OCI-LY3 (cell line): ENCODE results near the gene FGGY.

Experiments
- H2AFZ ChIP-seq: fragments of 200-600, 300-600 bp; shearing (Covaris generic); 2 replicates; pipeline ENCODE4 v1.6.0; 2014; ENCODE audit warnings: antibody characterized with exemption, low read depth, low read length
- H3K27ac ChIP-seq: fragments of 200-600, 300-600 bp; sonication (generic); 2 replicates; pipeline ENCODE4 v1.5.1; 2014; ENCODE audit warnings: mild to moderate bottlenecking, low read length, moderate library complexity, mixed read lengths
- H3K27me3 ChIP-seq: fragments of 200-600, 300-600 bp; sonication (generic); 2 replicates; pipeline ENCODE4 v1.6.1; 2014; ENCODE audit warnings: low read depth, low read length, mixed read lengths
- H3K36me3 ChIP-seq: fragments of 200-600, 300-600 bp; sonication (generic); replicated peaks from 2 replicates; pipeline ENCODE3; 2014; ENCODE audit warnings: low read depth, low read length, mixed read lengths
- H3K4me1 ChIP-seq: fragments of 300-600, 200-600 bp; sonication (generic); 2 replicates; pipeline ENCODE4 v1.6.1; 2014; ENCODE audit warnings: low read length, mixed read lengths
- H3K4me2 ChIP-seq: fragments of 200-600, 300-600 bp; sonication (generic); 2 replicates; pipeline ENCODE4 v1.6.1; 2014; ENCODE audit warnings: low read length, mixed read lengths
- H3K4me3 ChIP-seq: fragments of 300-600, 200-600 bp; sonication (generic); 2 replicates; pipeline ENCODE4 v1.5.1; 2014; ENCODE audit warnings: antibody characterized with exemption, mild to moderate bottlenecking, low read length, moderate library complexity
- H3K79me2 ChIP-seq: fragments of 300-600, 200-600 bp; shearing (Covaris generic); 2 replicates; pipeline ENCODE4 v1.6.1; 2014; ENCODE audit warnings: mild to moderate bottlenecking, low read length, mixed read lengths
- H3K9ac ChIP-seq: fragments of 300-600, 200-600 bp; shearing (Covaris generic); 2 replicates; pipeline ENCODE4 v1.6.0; 2014; ENCODE audit warnings: mild to moderate bottlenecking, low read length, moderate library complexity
- H3K9me3 ChIP-seq: fragments of 200-600, 300-600 bp; shearing (Covaris generic); 2 replicates; pipeline ENCODE4 v1.6.1; 2014; ENCODE audit warnings: low read length, mixed read lengths; ENCODE audit not compliant: insufficient read depth
- H4K20me1 ChIP-seq: fragments of 200-600, 300-600 bp; sonication (generic); 2 replicates; pipeline ENCODE4 v1.6.1; 2016; ENCODE audit warnings: low read length, mixed read lengths; ENCODE audit not compliant: insufficient read depth
- EZH2phosphoT487 ChIP-seq: fragments of 200-600 bp; shearing (Covaris generic); IDR thresholded peaks from 2 replicates; pipeline ENCODE4 v1.6.1; 2018; ENCODE audit warnings: antibody characterized with exemption, mixed run types, low read depth
- TF ChIP-seq, protein P1 (sequence below): fragments of 200-600, 300-600 bp; sonication (generic); IDR thresholded peaks from 2 replicates; pipeline ENCODE4 v1.5.1; 2014; ENCODE audit warnings: antibody characterized with exemption, low read length, low read depth

FGGY gene

DNA sequence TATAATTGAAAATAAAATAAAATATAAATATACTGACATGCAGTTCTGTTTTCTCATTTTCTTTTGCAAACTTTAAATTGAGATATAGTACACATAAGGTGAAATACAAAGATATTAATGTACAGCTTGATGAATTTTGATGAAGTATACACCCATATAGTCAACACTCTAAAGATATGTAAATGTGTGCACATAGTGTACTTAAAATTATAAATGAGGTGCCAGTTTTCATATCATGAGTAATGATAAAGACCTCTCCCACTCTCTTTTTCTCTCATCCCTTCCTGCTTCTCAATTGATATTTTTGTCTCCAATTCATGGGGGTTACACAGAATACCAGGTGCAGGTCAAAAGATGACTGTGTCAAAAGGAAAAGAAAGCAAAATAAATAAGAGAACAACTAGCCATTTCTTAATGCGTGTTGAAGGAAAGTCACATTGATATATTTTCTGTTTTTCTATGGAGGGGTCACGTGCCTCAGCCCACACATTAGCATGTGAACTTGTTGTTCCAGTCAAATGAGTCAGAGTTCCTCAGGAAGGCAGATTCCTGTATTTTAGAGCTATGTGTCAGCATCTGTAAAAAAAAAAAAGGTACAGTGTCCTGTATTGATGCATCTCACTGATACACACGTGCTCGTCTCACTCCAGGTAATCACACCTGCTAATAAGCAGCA, 453.6 kb downstream of the FGGY start:
- H3K79me2 ChIP-seq: no peaks in the 10 kb centered on the region
- no peak overlapping the region for H3K4me3 ChIP-seq
- H3K27me3 ChIP-seq: no peaks in the 10 kb centered on the region
- H3K9ac ChIP-seq: no peak overlapping the region
- H3K4me2 ChIP-seq: no peak overlapping the region
- H3K36me3 ChIP-seq: no peaks in the 10 kb centered on the region
- no peak overlapping the region for H3K27ac ChIP-seq
- H3K4me1 ChIP-seq: peaks cover 7% of the 10 kb centered on the region
- H4K20me1 ChIP-seq: no peaks in the 10 kb centered on the region
- no peaks in the 10 kb centered on the region for H3K9me3 ChIP-seq
- H2AFZ ChIP-seq: no peak overlapping the region
- TF ChIP-seq, protein P1, sequence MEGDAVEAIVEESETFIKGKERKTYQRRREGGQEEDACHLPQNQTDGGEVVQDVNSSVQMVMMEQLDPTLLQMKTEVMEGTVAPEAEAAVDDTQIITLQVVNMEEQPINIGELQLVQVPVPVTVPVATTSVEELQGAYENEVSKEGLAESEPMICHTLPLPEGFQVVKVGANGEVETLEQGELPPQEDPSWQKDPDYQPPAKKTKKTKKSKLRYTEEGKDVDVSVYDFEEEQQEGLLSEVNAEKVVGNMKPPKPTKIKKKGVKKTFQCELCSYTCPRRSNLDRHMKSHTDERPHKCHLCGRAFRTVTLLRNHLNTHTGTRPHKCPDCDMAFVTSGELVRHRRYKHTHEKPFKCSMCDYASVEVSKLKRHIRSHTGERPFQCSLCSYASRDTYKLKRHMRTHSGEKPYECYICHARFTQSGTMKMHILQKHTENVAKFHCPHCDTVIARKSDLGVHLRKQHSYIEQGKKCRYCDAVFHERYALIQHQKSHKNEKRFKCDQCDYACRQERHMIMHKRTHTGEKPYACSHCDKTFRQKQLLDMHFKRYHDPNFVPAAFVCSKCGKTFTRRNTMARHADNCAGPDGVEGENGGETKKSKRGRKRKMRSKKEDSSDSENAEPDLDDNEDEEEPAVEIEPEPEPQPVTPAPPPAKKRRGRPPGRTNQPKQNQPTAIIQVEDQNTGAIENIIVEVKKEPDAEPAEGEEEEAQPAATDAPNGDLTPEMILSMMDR: no peak
- TF ChIP-seq EZH2phosphoT487: no peak

DNA sequence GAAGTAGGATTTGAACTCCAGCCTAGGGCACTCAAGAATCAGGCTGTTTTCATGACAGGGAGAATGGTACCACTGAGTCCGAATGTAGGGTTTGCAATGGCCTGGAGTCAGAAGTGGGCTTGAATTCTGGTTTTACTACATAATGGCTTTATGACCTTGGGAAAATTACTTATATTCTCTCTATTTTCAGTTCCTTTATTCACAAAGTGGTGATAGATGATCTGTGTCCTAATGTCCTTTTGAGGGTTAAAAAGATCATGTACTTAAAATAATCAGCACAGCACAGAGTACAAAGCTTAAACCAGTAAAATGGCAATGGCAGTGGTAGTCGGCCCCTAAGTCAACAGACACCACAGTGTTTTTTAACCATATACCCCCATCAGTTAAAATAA, 454.1 kb downstream of the FGGY start:
- Histone ChIP-seq H3K27ac (no peak overlapping the region), H3K4me2 (no peak overlapping the region), H3K79me2 (no peaks in the 10 kb centered on the region)

DNA sequence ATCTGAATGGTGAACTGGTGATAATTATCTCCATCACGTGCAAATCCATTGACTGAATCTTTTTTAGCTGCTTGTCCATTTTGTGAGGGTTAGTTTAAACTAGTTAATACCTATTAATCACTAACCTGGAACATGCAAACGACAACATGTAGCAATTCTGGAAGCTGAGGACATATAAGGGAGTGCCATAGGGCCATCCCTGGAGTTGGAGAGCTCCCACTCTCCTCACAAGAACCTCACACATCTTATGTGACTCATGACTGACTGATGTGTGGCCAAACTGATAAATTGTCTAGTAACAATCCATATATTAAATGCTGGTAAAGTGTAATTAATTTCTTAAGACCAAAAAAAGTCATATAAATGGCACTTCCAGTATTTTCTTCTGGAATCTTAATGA, 454.9 kb downstream of the FGGY start:
- Histone ChIP-seq H3K27ac (no peak overlapping the region), H3K4me3 (no peak overlapping the region), H3K36me3 (no peaks in the 10 kb centered on the region), H3K4me2 (no peak overlapping the region), H3K9ac (no peak overlapping the region), H4K20me1 (no peaks in the 10 kb centered on the region), H3K4me1 (peaks cover 7% of the 10 kb centered on the region), H3K27me3 (no peaks in the 10 kb centered on the region), H3K9me3 (no peaks in the 10 kb centered on the region), H3K79me2 (no peaks in the 10 kb centered on the region), H2AFZ (no peak overlapping the region)
- TF ChIP-seq EZH2phosphoT487: no peak
- TF ChIP-seq, protein P1: no peak

More for the DNA sequence above, 454.1 kb downstream of the FGGY start:
- peaks cover 7% of the 10 kb centered on the region for H3K4me1 ChIP-seq
- no peak overlapping the region for H3K9ac ChIP-seq
- no peaks in the 10 kb centered on the region for H4K20me1 ChIP-seq
- H3K27me3 ChIP-seq: no peaks in the 10 kb centered on the region
- H2AFZ ChIP-seq: no peak overlapping the region
- no peaks in the 10 kb centered on the region for H3K36me3 ChIP-seq
- no peak overlapping the region for H3K4me3 ChIP-seq
- H3K9me3 ChIP-seq: no peaks in the 10 kb centered on the region
- TF ChIP-seq, protein P1: no peak
- TF ChIP-seq EZH2phosphoT487: no peak

DNA sequence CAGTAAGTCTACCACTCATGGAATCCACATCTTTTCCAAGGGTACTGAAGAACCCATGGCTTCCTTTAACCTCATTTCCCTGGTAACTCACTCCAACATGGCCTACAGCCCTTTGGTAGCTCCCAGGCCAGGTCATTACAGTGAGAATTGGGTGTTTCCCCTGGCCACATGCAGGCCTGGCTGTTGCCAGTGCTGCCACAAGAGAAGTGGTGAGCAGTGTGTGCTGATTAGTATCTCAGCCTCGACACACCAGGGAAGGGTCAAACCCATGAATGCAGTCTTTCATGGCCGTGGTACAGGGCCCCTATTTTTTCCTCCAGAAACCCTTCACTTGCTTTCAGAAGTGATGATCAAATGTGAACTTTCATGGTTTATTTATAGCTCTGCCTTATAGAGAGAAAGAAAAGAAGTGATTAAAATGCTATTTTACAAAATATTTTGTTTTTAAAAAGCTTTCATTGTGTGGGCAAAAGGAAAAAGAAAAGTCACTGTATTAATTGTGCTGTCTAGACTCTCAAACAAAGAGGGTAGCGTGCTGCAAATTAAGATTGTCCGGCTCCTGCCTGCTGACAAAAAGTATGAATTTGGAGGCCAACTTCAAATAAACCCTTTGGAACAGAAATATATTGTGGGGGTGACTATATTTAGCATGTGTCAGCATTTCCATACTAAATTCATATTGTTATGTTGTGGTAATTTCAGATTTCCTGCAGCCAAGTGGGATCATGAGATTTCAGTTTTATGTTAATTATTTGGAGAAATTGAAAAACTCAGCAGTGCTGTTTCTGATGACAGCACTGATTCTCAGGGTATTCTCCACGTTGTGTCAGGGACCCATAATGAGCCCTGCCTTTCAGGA, 455.9 kb downstream of the FGGY start:
- peaks cover 7% of the 10 kb centered on the region for H3K4me1 ChIP-seq
- no peaks in the 10 kb centered on the region for H3K36me3 ChIP-seq
- H3K9me3 ChIP-seq: no peaks in the 10 kb centered on the region
- no peaks in the 10 kb centered on the region for H3K27me3 ChIP-seq
- H3K9ac ChIP-seq: no peak overlapping the region
- no peak overlapping the region for H3K27ac ChIP-seq
- no peak overlapping the region for H3K4me3 ChIP-seq
- no peaks in the 10 kb centered on the region for H3K79me2 ChIP-seq
- TF ChIP-seq, protein P1: no peak
- no peak for TF ChIP-seq EZH2phosphoT487
- no peak overlapping the region for H3K4me2 ChIP-seq
- H4K20me1 ChIP-seq: no peaks in the 10 kb centered on the region
- H2AFZ ChIP-seq: no peak overlapping the region
